Frontal cortex (tissue), 4 donors: ENCODE measurements around the gene CENPN. TPM values are rescaled to one million over a fixed set of nuclear protein-coding genes. Genes with fewer than 3 reads are reported as not detected.

ENCODE experiments used
- DNase-seq, 2 donors: peaks; one replicate each; pipeline ENCODE4 v3.0.0; 2012; ENCODE audit warnings: low spot score in 2 of 2
- FAIRE-seq: peaks from 2 replicates; lab custom pipeline; 2012; peaks lifted over from hg19 to GRCh38; lab: Jason Lieb, UNC
- total RNA-seq: library from RNA; depleted of rRNA; stranded (reverse); fragments of >200 nt; gene quantifications from one replicate; pipeline ENCODE4 v1.2.3, GENCODE V29; 2014
- donor health status: control.
- donor health status: control.
- donor health status: control.

Gene CENPN
- total RNA-seq, 1 donor from 2014 or later = 4.5 TPM

- FAIRE-seq = no peak
- no peak for DNase-seq
Observed at GRCh38 chr16:80990978-80991377, 16.0 kb upstream of the CENPN start.

GRCh38 chr16:80991792-80992430 lies 15.1 kb upstream of the CENPN start:
- FAIRE-seq (no peak), DNase-seq (no peak)

GRCh38 chr16:80992676-80993293 lies 14.2 kb upstream of the CENPN start:
- no peak for DNase-seq
- FAIRE-seq = no peak

GRCh38 chr16:80993307-80993706 lies 13.7 kb upstream of the CENPN start:
- DNase-seq = no peak
- FAIRE-seq = no peak

GRCh38 chr16:80993834-80994233 lies 13.2 kb upstream of the CENPN start:
- no peak for DNase-seq
- FAIRE-seq = no peak

- FAIRE-seq (no peak), DNase-seq (no peak)
Observed at GRCh38 chr16:80994451-80994850, 12.6 kb upstream of the CENPN start.

- FAIRE-seq = no peak
- DNase-seq = no peak
Observed at GRCh38 chr16:80996688-80997138, 10.3 kb upstream of the CENPN start.

GRCh38 chr16:80997139-80997798 lies 9.7 kb upstream of the CENPN start:
- FAIRE-seq (no peak), DNase-seq (no peak)

GRCh38 chr16:80997964-80998620 lies 8.9 kb upstream of the CENPN start:
- DNase-seq (no peak), FAIRE-seq (no peak)

GRCh38 chr16:81000873-81001272 lies 6.1 kb upstream of the CENPN start:
- DNase-seq (no peak), FAIRE-seq (no peak)

- no peak for DNase-seq
- FAIRE-seq = no peak
Observed at GRCh38 chr16:81001330-81001729, 5.7 kb upstream of the CENPN start.

GRCh38 chr16:81003064-81003463 lies 4.0 kb upstream of the CENPN start:
- DNase-seq (no peak), FAIRE-seq (no peak)

- DNase-seq = no peak
- FAIRE-seq = no peak
Observed at GRCh38 chr16:81003610-81004460, 3.2 kb upstream of the CENPN start.

- DNase-seq (no peak), FAIRE-seq (no peak)
Observed at GRCh38 chr16:81004646-81005353, 2.2 kb upstream of the CENPN start.

- FAIRE-seq = no peak
- no peak for DNase-seq
Observed at GRCh38 chr16:81005610-81006161, 1.3 kb upstream of the CENPN start.

GRCh38 chr16:81006211-81006812 lies 702 bp upstream of the CENPN start:
- DNase-seq (peak in 1 of 2 donors; percentile 33), FAIRE-seq (no peak)

GRCh38 chr16:81008505-81008789 lies 1.4 kb downstream of the CENPN start:
- FAIRE-seq (no peak), DNase-seq (no peak)

GRCh38 chr16:81012974-81013373 lies 6.0 kb downstream of the CENPN start:
- DNase-seq = no peak
- FAIRE-seq = no peak

GRCh38 chr16:81014672-81015071 lies 7.7 kb downstream of the CENPN start:
- FAIRE-seq (no peak), DNase-seq (no peak)
